Testis (tissue), 2 donors: ENCODE measurements around the gene SNAI1.

Source experiments
- CTCF ChIP-seq, 3 experiments: fragments of 450-650 bp in 2 of 3; fragments of 200-600 bp in 1 of 3; sonication (generic) in 1 of 3; IDR thresholded peaks; one replicate each; pipeline ENCODE4 v1.5.1; 2016 to 2019; ENCODE audit warnings: antibody characterized with exemption in 3 of 3, mild to moderate bottlenecking in 2 of 3, moderate library complexity in 1 of 3
- POLR2A ChIP-seq: fragments of 450-650 bp; IDR thresholded peaks from one replicate; pipeline ENCODE4 v1.6.1; 2017; ENCODE audit warnings: antibody characterized with exemption, mild to moderate bottlenecking, moderate library complexity

GRCh38 chr20:49978685-49979029 lies 4.1 kb upstream of the SNAI1 start:
- TF ChIP-seq CTCF (IDR thresholded peaks at IDR 0.05) (no peak), POLR2A (no peak)
